HG03565 (cell line): ENCODE results near the gene CDK11A.
"Not testable (repeated sequence)": the region's sequence is repeated elsewhere in the genome, so short reads cannot be mapped to it uniquely, and the experiment has no call there.

Experiments
- ATAC-seq: cut with Tn5 transposase; IDR thresholded peaks from one replicate; pipeline ENCODE4 v1.9.1; 2021; ENCODE audit warnings: mild to moderate bottlenecking, moderate library complexity; ENCODE audit not compliant: unreplicated experiment

The CDK11A gene

DNA sequence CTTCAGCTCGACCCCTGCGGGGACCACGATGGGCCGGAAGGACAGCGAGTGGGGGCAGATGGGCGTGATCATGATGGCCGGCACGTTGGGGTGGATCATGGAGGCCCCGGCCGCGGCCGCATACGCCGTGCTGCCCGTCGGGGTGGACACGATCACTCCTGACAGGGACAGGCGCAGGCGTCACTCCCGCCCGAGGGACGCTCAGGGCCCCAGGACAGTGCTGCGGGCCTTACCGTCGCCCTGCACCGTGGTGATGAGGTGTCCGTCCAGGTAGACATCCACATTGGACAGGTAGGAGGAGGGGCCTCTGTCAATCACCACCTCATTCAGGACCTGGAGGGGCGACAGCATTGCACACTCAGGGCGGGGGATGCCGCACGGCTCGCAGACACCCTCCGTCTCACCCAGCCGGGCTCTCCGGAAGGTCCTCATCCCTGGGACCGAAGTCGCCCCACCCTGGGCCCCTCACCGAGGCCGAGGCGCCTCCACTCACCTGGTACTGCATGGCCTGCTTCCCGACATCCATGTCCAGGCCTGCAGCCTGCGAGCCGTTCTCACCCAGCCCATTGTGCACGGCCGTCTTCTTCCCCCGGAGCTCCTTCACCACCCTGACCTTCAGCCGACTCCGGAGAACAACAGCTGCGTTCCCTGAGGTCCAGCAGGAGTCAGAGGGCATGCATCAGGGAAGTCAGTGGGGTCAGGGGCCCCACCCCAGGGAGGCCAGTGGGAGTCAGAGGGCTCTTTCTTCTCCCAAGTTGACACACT is 30.1 kb upstream of the CDK11A start:
- ATAC-seq, result no peak

DNA sequence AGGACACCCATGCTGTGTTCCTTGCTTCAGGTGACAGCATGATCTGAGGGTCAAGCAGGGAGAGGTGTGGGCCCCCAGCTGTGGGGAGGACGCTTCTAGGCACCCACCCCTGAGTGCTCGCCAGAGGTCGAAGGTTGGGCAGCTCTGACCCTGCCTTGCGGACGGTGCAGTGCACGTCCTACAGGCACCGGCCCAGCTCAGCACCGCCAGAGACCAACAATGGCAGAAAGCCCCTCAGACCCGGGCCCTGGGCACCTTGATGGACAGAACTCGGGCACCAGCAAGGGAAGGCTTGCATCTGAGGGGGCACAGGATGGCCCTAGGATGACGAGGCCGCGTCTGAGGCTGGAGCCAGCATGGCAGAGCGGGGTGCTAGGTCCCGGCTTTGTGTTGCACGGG is 29.4 kb upstream of the CDK11A start:
- ATAC-seq, result no peak

- no peak for ATAC-seq
These were observed 28.8 kb upstream of the CDK11A start for GRCh38 chr1:1752636-1753606.

GRCh38 chr1:1752190-1752589 is 28.0 kb upstream of the CDK11A start:
- no peak for ATAC-seq

- not testable (repeated sequence) for ATAC-seq
These were observed 25.8 kb upstream of the CDK11A start for GRCh38 chr1:1749941-1750340.

DNA sequence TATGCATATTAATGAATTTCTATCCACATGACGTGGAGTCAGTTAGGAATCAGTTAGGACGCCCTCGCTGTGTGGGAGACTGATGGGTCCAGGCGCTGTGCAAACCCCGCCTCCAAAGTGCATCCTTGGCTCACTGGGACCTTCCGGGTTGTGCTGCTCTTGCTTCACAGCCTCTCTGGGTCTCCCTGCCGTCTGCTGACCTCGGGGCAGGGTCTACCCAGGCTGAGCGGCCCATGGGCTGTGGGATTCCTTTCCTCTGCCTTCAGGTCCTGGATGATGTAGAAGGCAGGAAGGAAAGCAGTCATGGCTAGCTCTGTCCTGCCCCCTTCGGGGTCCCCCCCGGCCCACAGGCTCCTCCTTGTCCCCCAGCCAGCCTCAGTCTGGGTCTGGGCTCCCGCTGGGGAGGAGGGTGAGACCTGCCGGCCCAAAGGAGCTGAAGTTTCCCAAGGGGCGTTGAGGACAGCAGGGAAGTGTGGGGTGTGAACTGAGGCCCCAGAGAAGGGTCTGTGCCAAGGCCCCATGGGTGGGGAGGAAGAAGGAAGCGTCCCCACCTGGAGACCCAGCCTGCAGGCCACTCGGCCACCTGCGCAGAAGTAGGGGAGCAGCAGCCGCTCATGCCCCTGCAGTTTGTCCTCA is 24.6 kb upstream of the CDK11A start:
- ATAC-seq, result no peak

DNA sequence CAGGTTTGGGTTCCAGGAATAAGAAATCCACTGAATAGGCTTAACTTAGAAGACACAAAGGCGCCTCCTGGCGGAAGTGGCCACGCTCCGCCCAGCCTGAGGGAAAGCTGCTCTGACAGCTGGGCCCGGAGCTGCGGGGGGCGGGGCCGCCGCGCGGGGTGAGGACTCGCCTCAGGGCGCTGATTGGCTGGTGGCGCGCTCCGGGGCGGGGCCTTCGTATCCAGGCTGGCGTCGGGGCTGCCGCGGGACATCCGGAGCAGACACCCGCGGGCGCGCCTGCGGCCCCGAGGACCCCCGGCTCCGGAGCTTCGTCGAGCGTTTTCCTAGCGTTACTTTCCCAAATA is 22.4 kb upstream of the CDK11A start:
- peak; percentile 75 for ATAC-seq

- peak; percentile 39 for ATAC-seq
These were observed 21.8 kb upstream of the CDK11A start for GRCh38 chr1:1745651-1746565.

GRCh38 chr1:1742529-1742928 is 18.4 kb upstream of the CDK11A start:
- not testable (repeated sequence) for ATAC-seq

GRCh38 chr1:1741013-1741412 is 16.9 kb upstream of the CDK11A start:
- ATAC-seq, result not testable (repeated sequence)

DNA sequence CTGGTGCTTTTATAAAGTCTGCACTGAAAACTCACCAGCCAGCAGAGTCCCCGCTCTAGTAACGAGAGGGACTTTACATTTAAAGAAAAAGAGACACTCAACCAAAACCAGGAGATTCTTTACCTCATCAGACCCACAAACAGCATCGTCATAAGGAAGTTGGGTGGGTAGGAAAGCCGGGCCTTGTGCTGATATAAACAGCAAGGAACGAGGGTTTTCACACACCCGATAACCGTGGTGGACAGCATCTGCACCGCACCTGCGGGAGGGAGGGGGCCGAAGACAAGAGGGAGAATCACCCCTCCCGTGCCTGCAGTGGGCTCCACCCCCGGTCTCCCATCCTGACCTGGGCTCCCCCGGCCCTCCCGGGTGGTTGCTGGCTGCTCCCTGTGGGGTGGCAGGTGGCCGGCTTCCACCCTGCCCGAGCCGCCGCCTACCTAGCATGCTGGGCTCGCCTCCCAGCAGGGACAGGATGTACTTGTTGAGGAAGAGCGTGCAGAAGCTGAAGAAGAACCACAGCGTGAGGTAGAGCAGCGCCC is 14.7 kb upstream of the CDK11A start:
- ATAC-seq, result not testable (repeated sequence)

DNA sequence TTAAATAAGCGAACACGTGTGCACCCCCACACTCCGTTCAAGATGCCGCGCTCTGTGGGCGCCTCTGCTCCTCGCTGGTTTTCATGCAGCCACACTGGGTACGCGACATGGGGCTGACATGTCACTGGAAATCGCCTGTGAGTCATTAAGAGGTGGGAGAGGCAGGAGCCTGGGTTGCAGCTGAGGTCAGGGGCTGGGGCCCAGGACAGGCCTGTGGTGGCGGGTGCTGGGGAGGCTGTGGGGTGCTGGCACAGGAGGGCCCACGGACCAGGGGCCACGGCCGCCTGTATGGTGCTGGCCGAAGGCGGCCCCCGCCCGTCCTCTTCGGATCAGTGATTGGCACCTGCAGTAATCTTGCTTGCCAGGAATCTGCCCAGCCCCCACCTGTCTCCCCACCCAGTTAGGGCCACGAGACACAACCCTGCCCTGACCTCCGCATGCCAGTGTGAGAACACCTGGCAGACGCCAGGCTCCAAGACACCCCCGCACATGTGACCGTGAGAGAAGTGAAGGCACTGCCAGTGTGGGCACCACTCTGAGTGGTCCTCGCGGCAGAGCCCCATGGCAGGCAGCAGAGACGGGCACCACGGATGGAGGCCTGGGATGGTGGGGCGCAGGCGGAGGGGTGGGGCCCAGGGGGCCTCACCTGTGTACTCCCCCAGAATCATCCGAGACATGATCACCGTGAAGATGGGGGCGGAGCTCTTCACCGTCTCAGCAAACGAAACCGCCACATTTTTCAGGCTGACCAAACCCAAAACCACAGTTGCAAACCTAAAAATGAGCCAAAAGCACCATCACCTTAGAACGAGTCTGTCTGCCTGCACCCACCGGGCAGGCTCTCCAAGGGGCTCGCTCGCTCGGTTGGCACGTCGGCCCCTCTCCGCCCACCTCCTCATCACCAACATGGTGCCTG is 13.8 kb upstream of the CDK11A start:
- not testable (repeated sequence) for ATAC-seq

DNA sequence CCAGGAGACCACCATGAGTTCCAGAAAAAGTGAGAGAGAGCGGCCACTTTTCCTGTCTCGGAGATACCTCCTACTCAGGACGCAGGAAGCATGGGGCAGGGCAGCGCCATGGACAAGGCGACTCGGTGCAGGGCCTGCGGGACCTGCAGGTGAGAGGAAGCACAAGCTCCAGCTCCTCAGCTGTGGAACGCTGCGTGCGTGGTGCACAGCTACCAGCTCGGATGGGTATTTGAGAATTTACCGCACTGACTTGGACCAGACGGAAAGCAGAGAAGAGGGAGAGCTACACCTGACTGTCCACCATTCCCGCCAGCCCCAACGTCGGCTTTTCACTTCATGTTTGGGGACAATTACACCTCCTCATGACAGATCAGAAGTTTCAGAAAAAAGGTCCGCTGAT is 8.2 kb upstream of the CDK11A start:
- no peak for ATAC-seq

GRCh38 chr1:1730870-1731269 is 6.7 kb upstream of the CDK11A start:
- ATAC-seq, result no peak

- ATAC-seq, result not testable (repeated sequence)
These were observed 6.1 kb upstream of the CDK11A start for GRCh38 chr1:1730230-1730629.

DNA sequence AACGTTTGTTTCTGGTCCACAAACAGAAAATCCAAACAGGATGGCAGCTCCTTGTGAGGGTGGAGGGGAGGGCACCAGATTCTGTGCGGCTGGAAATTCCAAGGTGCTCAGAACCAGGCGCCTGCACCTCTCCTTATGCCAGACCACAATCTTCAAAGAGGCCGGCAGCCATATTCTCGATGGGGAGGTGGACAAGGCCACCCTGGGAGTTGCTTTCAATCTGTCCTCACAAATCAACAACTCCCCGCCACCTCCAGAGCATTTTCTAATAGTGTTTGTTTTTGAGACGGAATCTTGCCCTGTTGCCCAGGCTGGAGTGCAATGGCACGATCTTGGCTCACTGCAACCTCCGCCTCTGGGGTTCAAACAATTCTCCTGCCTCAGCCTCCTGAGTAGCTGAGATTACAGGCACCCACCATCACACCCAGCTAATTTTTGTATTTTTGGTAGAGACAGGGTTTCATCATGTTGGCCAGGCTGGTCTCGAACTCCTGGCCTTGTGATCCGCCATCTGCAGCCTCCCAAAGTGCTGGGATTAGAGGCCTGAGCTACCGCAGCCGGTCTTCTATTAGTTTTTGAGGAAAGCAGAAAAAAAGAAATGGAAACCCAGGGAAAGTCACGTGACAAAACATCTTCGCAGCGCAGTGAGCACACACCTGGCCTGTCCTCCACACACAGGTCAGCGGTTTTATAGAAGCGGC is 5.1 kb upstream of the CDK11A start:
- not testable (repeated sequence) for ATAC-seq

DNA sequence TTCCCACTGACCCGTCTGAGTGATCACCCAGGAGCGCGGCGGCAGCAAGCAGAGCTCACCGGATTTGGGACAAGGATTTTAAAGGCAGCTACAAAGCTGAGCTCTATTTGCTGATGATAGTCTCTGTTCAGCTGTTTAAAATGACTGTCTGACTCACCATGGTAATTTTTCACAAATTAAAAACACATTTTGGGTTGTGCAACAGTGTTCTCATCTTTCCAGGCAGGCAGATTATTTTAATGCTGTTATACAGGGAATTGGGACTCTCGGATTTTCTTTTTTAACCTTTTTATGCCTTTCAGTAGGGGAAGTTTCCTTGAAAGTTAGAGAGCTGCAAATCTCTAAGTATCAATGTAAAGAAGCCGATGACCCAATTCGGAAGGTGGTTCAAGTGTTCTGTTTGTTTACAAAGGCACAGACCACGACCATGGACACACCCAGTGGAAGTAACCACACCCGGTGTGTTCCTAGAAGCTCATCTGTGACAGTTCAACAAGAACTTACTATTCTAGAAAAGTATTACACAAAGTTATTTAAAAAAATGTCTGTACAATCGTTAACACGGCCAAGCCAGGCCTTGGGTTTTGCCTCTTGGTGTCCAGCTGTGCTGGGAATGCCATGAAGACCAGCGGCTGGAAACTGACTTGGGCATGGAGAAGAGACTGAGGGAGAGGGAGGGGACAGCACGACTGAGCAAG is 4.3 kb upstream of the CDK11A start:
- not testable (repeated sequence) for ATAC-seq

GRCh38 chr1:1727131-1727651 is 3.0 kb upstream of the CDK11A start:
- ATAC-seq, result not testable (repeated sequence)
